HG03060 (cell line): ENCODE measurements around the gene TLL2.

Experiments used
- ATAC-seq: cut with Tn5 transposase; IDR thresholded peaks from one replicate; pipeline ENCODE4 v1.9.1; 2021; ENCODE audit warnings: low read depth, moderate number of reproducible peaks; ENCODE audit not compliant: unreplicated experiment

Gene TLL2

GRCh38 chr10:96436035-96436434 lies 77.7 kb downstream of the TLL2 start:
- no peak for ATAC-seq

GRCh38 chr10:96431211-96431970 lies 82.3 kb downstream of the TLL2 start:
- no peak for ATAC-seq

DNA sequence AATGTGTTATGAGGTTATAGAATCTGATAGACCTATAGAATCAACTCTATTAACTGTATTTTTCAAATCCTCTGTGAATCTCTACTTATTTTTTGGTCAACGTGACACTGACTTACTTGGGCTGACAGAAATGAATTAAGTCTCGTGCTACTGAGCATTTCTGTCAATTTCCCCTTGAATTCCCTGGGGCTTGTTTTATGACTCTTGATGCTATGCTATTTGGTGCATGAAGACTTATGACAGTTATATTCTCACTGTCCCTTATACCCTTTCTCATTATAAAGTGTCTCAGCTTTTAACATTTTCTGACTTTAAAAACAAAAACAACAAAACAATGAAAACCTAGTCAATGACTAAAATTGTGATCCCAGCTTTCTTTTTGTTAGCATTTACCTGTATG lies 86.4 kb downstream of the TLL2 start:
- ATAC-seq, result no peak

GRCh38 chr10:96422525-96422924 lies 91.2 kb downstream of the TLL2 start:
- no peak for ATAC-seq

DNA sequence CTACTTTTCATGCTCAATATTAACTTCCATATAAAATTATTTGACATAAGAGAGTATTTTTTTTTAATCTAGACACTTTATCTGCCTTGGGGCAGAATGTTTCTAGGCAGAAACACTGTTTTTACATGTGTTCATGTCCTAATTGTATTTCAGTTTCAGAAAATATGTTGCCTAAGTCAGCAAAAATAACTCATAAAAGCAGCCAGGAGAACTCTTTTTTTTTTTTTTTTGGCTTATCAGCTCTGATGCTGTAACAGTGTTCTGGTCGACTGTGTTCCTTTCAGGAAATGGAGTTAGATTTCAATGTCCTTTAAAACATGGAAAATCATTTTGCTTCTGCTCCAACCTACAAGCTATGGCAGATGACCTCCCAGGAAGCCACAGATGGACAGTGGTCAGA lies 91.7 kb downstream of the TLL2 start:
- no peak for ATAC-seq

DNA sequence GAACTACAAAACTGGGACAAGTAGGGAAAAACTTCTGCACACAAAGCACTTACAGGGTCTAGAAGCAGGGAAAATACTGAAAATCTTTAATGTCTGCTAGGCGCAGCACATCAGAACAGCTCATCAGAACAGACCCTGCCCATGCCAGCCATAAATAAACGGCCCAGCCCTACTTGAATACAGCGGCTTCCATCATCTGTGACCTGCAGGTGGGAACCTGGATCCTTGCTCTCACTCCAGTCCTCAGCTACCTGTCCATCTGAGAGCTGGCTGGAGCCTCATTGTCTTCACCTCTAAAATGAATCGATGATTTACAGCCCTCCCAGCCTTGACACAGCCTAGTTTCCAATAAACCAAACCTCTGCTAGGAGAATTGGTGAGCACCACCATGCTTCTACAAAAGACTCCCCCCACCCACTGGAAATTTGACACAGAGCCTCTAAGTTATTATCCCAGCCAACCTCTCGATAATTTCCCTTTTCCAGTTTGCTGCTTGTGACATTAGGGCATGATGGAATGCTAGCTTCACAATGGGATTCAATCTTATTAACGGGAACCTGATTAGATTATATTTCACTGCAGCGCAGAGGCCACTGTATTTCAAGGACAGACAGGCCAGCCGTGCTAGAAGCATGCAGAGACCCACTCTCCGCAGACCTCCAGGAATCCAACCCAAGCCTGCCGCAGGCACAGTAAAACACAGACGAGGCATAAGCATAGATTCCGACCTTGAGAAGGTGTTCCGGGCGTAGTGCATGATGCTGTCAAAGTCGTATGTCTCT lies 93.3 kb downstream of the TLL2 start:
- ATAC-seq, result no peak

- no peak for ATAC-seq
Observed at GRCh38 chr10:96419351-96419750, 94.4 kb downstream of the TLL2 start.

- no peak for ATAC-seq
Observed at GRCh38 chr10:96418582-96418981, 95.1 kb downstream of the TLL2 start.

DNA sequence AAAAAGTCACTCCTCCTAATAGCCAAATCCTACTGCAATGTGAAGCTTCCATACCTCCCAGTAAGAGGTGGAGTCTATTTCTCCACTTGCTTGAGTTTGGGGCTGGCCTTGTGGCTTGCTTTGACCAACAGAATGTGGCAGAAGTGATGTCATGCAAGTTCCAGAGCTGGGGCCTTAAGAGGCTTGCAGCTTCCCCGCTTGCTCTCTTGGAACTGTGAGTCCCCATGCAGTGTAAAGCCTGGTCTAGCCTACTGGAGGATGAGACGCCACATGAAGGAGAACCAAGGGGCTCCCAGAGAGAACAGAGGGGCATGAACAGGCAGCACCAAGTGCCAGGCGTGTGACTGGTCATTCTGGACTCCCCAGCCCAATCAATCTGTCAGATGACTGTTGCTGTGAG lies 96.3 kb downstream of the TLL2 start:
- ATAC-seq, result no peak

- no peak for ATAC-seq
Observed at GRCh38 chr10:96416643-96417042, 97.1 kb downstream of the TLL2 start.

- ATAC-seq, result no peak
Observed at GRCh38 chr10:96415891-96416554, 97.7 kb downstream of the TLL2 start.

GRCh38 chr10:96415150-96415890 lies 98.4 kb downstream of the TLL2 start:
- ATAC-seq, result no peak

DNA sequence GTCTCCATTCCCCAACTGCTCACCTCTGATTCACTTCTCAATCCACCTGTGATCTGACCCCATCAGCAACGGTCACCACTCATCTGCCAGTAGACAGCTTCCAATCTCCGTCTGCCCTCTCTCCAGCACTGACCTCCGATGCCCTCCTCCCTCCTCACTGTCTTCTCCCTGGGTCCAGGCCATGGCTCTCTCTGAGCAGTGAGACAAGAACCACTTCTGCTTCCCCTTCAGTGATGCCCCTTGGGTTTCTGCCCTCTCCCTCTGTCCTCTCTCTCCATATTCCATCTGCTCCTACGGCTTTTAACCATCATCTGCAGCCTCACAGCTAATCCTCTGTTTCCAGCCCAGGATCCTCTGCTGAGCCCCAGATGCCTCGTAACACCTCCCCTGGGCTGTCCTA lies 99.4 kb downstream of the TLL2 start:
- ATAC-seq, result no peak

- ATAC-seq, result no peak
Observed at GRCh38 chr10:96413151-96413787, 100.5 kb downstream of the TLL2 start.

DNA sequence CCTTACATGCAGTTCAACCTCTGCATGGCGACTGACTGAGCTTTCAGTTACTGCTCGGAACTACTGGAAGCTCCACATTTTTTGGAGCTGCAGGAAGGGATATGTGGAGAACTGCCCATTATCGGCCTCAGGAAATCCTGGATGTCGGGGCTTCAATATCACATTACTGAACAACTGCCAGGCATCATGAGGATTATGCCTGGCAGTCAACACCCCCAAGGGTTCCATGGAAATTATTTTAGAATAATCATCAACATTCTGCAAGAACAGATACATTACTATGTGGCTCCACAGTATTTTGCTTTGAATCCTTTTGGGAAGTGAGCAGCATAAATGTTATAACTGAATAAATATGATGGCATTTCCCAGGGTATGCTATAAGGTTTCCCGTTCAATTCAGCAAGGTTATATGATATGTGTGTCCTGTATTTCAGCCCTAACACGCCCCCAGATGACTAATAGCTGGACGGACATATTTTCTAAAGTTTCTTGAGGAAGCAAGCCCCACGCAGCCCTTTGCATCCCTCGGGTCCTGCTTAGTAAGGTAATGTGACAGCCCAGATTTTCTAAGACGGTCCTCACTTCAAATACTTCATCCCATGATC lies 101.9 kb downstream of the TLL2 start:
- ATAC-seq, result no peak

- no peak for ATAC-seq
Observed at GRCh38 chr10:96410296-96410695, 103.4 kb downstream of the TLL2 start.

DNA sequence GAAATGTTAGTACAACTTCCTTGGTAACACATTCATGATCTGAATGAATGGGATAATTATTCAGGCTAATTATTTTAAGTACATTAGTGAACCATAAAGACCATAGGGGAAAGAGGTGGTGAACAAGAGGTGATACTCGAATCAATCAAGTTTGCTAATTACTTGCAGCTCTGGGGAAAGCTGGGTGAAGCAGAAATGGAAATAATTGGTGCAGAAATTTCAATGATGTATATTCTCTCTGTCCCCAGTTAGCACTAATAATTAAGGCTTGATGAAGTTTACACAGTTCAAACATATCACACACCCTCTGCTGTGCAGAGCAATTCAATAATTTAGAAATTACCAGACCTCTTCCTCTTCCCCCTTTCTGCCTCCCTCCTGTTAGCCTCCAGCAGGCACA lies 105.5 kb downstream of the TLL2 start:
- ATAC-seq, result no peak

DNA sequence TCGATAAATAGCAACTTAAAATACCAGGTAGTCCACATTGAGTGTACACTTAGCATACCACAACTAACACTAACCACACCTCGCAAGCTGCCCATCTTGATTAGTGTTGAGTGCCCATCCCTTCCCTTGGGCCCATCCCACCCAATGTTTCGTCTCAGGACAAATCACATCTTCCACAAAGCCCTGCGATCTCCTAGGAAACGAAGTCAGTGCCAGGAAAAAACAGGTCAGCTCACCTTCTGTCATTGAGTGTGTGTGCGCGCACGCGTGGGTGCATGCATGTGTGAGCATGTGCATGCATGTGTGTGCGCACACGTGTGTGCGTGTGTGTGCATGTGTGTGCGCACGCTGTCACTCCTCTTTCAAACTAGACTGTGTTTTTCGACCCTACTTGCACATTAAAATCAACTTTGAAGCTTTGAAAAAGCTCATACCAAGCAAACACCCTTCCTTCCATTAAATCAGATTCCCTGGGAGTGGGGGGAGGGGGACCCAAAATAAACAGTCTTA lies 106.1 kb downstream of the TLL2 start:
- no peak for ATAC-seq

DNA sequence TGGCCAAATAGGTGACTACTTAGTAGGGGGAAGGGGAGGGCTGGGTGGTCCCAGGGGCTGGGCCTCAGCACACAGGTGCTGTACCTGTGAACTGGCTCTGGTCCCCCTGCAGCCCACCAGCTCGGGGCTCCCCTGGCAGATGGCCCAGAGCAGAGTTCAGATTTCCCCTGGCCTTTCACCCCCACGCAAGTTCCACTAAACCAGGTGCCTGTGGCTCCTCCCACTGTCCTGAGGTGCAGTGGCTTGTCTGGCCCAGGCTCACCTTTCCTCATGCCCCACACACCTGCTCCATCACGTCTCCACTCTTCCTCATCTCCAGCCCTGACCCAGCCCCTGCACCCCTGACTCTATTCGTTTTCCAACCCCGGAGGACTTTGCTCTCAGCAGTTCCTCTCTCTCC lies 107.6 kb downstream of the TLL2 start:
- ATAC-seq, result no peak
